Chondrocyte (in vitro differentiated cells): ENCODE measurements around the gene FA2H. TPM values are rescaled to one million over a fixed set of nuclear protein-coding genes. Genes with fewer than 3 reads are reported as not detected.

Experiments
- DNase-seq: peaks from one replicate; pipeline ENCODE4 v3.0.0; 2021; ENCODE audit warnings: mixed read lengths, low spot score
- H3K27ac Mint-ChIP-seq: one replicate; pipeline ENCODE4 v1.8.0; 2021; ENCODE audit warnings: mild to moderate bottlenecking, moderate library complexity, mixed read lengths; ENCODE audit not compliant: unreplicated experiment
- H3K27me3 Mint-ChIP-seq: 2 replicates; pipeline ENCODE4 v1.8.0; 2021; ENCODE audit warnings: low read depth, mixed read lengths
- H3K36me3 Mint-ChIP-seq: 2 replicates; pipeline ENCODE4 v1.8.0; 2021; ENCODE audit warnings: low read depth, mixed read lengths
- H3K4me1 Mint-ChIP-seq: 2 replicates; pipeline ENCODE4 v1.8.0; 2021; ENCODE audit warnings: low read depth, mild to moderate bottlenecking, mixed read lengths
- H3K4me3 Mint-ChIP-seq: one replicate; pipeline ENCODE4 v1.8.0; 2021; ENCODE audit warnings: mild to moderate bottlenecking, moderate library complexity, mixed read lengths; ENCODE audit not compliant: unreplicated experiment
- H3K9me3 Mint-ChIP-seq: 2 replicates; pipeline ENCODE4 v1.8.0; 2021; ENCODE audit warnings: low read depth, mixed read lengths
- total RNA-seq: library from RNA; stranded (reverse); gene quantifications from 3 replicates; pipeline ENCODE4 v1.2.1, GENCODE V29; 2021
- TF ChIP-seq, protein P1 (sequence below): fragments of 200-600 bp; sonication (generic); IDR thresholded peaks from 2 replicates; pipeline ENCODE4 v1.5.0; 2021; ENCODE audit warnings: antibody characterized with exemption, mild to moderate bottlenecking, moderate library complexity

Gene FA2H
- total RNA-seq, 1 donor from 2014 or later = not detected

- H3K9me3 Mint-ChIP-seq = peaks cover 7% of the 10 kb centered on the region
- TF ChIP-seq, protein P1, sequence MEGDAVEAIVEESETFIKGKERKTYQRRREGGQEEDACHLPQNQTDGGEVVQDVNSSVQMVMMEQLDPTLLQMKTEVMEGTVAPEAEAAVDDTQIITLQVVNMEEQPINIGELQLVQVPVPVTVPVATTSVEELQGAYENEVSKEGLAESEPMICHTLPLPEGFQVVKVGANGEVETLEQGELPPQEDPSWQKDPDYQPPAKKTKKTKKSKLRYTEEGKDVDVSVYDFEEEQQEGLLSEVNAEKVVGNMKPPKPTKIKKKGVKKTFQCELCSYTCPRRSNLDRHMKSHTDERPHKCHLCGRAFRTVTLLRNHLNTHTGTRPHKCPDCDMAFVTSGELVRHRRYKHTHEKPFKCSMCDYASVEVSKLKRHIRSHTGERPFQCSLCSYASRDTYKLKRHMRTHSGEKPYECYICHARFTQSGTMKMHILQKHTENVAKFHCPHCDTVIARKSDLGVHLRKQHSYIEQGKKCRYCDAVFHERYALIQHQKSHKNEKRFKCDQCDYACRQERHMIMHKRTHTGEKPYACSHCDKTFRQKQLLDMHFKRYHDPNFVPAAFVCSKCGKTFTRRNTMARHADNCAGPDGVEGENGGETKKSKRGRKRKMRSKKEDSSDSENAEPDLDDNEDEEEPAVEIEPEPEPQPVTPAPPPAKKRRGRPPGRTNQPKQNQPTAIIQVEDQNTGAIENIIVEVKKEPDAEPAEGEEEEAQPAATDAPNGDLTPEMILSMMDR = no peak
- no peak overlapping the region for H3K27ac Mint-ChIP-seq
- no peaks in the 10 kb centered on the region for H3K4me1 Mint-ChIP-seq
- no peak overlapping the region for H3K4me3 Mint-ChIP-seq
- H3K27me3 Mint-ChIP-seq = peaks cover 26% of the 10 kb centered on the region
- no peak for DNase-seq
- H3K36me3 Mint-ChIP-seq = peaks cover 2% of the 10 kb centered on the region
Observed at GRCh38 chr16:74807052-74807646, 32.5 kb upstream of the FA2H start.

DNA sequence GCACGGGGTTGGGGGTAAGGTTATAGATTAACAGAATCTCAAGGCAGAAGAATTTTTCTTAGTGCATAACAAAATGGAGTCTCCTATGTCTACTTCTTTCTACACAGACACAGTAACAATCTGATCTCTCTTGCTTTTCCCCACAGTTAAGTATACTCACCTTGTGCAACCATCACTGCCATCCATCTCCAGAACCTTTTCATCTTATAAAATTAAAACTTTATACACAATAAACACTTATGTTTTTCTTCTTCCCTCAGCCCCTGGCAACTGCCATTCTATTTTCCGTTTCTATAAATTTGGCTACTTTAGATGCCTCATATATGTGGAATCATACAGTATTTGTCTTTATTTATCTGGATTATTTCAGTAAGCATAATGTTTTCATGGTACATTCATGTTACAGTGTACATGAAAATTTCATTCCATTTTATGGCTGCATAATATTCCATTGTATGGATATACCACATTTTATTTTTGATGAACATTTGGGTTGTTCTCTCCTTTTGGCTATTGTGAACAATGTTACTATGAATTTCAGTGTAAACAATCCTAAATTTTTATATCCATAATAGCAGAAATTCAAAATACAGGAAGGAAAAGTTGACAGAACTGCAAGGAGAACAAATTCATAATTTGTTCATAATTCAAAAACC is 25.7 kb upstream of the FA2H start:
- TF ChIP-seq, protein P1 = no peak
- Mint-ChIP-seq H3K36me3 (peaks cover 1% of the 10 kb centered on the region), H3K9me3 (peaks cover 18% of the 10 kb centered on the region), H3K4me1 (no peaks in the 10 kb centered on the region), H3K27ac (no peak overlapping the region), H3K4me3 (no peak overlapping the region), H3K27me3 (peaks cover 57% of the 10 kb centered on the region)
- no peak for DNase-seq

DNA sequence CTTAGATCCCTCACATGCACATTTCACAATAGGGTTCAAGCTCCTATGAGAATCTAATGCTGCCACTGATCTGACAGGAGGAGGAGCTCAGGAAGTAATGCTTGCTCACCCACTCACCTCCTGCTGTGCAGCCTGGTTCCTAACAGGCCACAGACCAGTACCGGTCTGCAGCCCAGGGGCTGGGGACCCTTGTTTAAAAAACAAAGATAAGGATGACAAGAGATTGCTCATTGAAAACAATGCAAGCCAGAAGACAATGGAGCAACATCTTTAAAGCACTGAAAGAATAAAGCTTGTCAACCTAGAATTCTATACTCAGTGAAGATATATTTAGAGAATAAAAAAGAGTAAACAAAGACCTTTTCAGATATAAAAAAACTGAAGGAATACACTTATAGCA is 22.8 kb upstream of the FA2H start:
- H3K36me3 Mint-ChIP-seq = peaks cover 1% of the 10 kb centered on the region

GRCh38 chr16:74795104-74795503 is 20.5 kb upstream of the FA2H start:
- Mint-ChIP-seq H3K4me3 (no peak overlapping the region), H3K27me3 (peaks cover 44% of the 10 kb centered on the region), H3K9me3 (peaks cover 18% of the 10 kb centered on the region), H3K36me3 (no peaks in the 10 kb centered on the region), H3K4me1 (no peaks in the 10 kb centered on the region), H3K27ac (no peak overlapping the region)
- TF ChIP-seq, protein P1 = no peak
- no peak for DNase-seq

More for the DNA sequence above, 22.8 kb upstream of the FA2H start:
- H3K4me3 Mint-ChIP-seq = no peak overlapping the region
- H3K27ac Mint-ChIP-seq = no peak overlapping the region
- peaks cover 16% of the 10 kb centered on the region for H3K9me3 Mint-ChIP-seq
- no peak for DNase-seq
- TF ChIP-seq, protein P1 = no peak
- H3K27me3 Mint-ChIP-seq = peaks cover 53% of the 10 kb centered on the region
- H3K4me1 Mint-ChIP-seq = no peaks in the 10 kb centered on the region

- TF ChIP-seq, protein P1 = no peak
- H3K4me1 Mint-ChIP-seq = no peaks in the 10 kb centered on the region
- no peak overlapping the region for H3K27ac Mint-ChIP-seq
Observed at GRCh38 chr16:74794668-74795067, 20.0 kb upstream of the FA2H start.

More at GRCh38 chr16:74794668-74795067, 20.0 kb upstream of the FA2H start:
- no peak overlapping the region for H3K4me3 Mint-ChIP-seq
- no peak for DNase-seq
- H3K36me3 Mint-ChIP-seq = no peaks in the 10 kb centered on the region
- H3K9me3 Mint-ChIP-seq = peaks cover 18% of the 10 kb centered on the region
- H3K27me3 Mint-ChIP-seq = peaks cover 43% of the 10 kb centered on the region
